ENCODE measurements around the gene OLA1. TPM values are rescaled to one million over a fixed set of nuclear protein-coding genes. Genes with fewer than 3 reads are reported as not detected.

OLA1 gene
- total and polyA plus RNA-seq, 7 donors = 51.5 to 99.6 (median 67.6) TPM

DNA sequence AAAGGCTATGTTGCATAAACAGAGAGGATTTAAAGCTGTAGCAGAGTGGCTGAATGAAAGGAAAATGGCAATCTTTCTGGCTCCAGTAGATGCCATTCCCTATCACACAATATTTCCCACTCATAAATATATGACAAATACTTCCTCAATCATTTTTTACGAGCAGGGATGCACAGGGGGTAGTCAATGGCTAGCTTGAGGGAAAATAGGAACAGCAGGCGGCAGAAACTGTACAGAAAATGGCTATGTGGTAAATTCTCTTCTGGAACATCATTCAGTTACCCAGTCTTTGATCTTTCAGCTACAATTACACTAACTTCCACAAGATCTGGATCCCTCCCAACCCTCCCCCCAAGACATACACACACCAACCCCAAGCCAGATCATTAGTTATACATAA is 127.2 kb downstream of the OLA1 start:
- Histone ChIP-seq H3K4me1 (no peaks in the 10 kb centered on the region), H3K36me3 (no peaks in the 10 kb centered on the region), H3K27me3 (no peaks in the 10 kb centered on the region), H3K9me3 (no peaks in the 10 kb centered on the region), H3K27ac (no peak overlapping the region), H3K4me3 (no peak overlapping the region)
- WGBS, 2 donors = 59 to 80% methylated on average over 2 of the region's 2 CpGs
- intact Hi-C loops (cut with DNase I) = no loop called here
- TF ChIP-seq POLR2AphosphoS5 (IDR thresholded peaks at IDR 0.05) (no peak), EP300 (IDR thresholded peaks at IDR 0.05) (no peak), POLR2A (IDR thresholded peaks at IDR 0.05) (no peak)
- TF ChIP-seq, protein P1, sequence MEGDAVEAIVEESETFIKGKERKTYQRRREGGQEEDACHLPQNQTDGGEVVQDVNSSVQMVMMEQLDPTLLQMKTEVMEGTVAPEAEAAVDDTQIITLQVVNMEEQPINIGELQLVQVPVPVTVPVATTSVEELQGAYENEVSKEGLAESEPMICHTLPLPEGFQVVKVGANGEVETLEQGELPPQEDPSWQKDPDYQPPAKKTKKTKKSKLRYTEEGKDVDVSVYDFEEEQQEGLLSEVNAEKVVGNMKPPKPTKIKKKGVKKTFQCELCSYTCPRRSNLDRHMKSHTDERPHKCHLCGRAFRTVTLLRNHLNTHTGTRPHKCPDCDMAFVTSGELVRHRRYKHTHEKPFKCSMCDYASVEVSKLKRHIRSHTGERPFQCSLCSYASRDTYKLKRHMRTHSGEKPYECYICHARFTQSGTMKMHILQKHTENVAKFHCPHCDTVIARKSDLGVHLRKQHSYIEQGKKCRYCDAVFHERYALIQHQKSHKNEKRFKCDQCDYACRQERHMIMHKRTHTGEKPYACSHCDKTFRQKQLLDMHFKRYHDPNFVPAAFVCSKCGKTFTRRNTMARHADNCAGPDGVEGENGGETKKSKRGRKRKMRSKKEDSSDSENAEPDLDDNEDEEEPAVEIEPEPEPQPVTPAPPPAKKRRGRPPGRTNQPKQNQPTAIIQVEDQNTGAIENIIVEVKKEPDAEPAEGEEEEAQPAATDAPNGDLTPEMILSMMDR (IDR thresholded peaks at IDR 0.05) = no peak
- DNase-seq = no peak

- Histone ChIP-seq H3K4me3 (no peak overlapping the region), H3K9me3 (no peaks in the 10 kb centered on the region), H3K36me3 (no peaks in the 10 kb centered on the region), H3K27ac (no peak overlapping the region), H3K4me1 (no peaks in the 10 kb centered on the region), H3K27me3 (no peaks in the 10 kb centered on the region)
- TF ChIP-seq, protein P1 (IDR thresholded peaks at IDR 0.05) = no peak
- intact Hi-C loops (cut with DNase I) = no loop called here
- WGBS, 2 donors = 83 to 85% methylated on average over 2 of the region's 2 CpGs
- no peak for DNase-seq
These were observed 128.0 kb downstream of the OLA1 start for GRCh38 chr2:174120346-174120745.

DNA sequence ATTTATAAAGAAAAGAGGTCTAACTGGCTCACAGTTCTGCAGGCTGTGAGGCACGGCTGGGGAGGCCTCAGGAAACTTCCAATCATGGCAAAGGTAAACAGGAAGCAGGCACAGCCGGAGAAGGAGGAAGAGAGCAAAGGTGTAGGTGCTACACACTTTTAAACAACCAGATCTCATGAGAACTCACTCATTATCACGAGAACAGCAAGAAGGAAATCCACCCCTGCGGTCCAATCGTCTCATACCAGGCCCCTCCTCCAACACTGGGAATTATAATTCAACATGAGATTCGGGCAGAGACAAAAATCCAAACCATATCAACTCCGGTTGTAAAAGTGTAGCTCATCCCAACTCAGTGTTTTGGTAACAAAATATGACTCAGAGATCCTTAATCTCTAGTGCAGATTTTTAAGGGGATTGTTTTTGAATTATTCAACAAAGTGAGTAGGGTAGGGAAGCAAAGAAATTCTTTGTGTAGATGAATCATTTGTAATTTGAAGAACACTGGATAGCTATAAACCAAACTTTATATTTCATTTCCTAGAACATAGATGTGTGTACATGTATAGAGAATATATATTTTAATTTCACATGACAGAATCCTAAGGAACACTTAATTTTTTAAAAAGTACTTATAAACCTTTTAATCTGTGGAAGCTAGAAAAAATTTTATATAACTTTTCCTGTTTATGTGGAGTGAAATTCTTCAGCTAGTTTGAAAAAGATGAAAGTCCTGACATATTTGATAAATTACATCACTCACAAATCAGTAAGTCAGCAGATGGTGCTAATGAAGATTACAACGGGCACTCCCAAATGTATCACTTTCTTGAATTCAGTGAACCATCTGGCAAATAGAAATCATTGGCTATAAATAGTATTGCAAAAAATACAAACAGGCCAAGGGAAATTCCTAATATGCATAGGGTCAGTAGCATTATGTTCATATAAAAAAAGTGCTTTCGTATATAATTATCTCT is 130.1 kb downstream of the OLA1 start:
- Histone ChIP-seq H3K4me3 (no peak overlapping the region), H3K27me3 (no peaks in the 10 kb centered on the region), H3K27ac (no peak overlapping the region), H3K9me3 (no peaks in the 10 kb centered on the region), H3K36me3 (no peaks in the 10 kb centered on the region), H3K4me1 (no peaks in the 10 kb centered on the region)
- WGBS, 2 donors = 79 to 86% methylated on average over 9 of the region's 9 CpGs
- intact Hi-C loops (cut with DNase I) = no loop called here
- no peak for DNase-seq
- TF ChIP-seq POLR2A (IDR thresholded peaks at IDR 0.05) = no peak

- Histone ChIP-seq H3K27me3 (no peaks in the 10 kb centered on the region), H3K27ac (no peak overlapping the region), H3K4me3 (no peak overlapping the region), H3K36me3 (no peaks in the 10 kb centered on the region), H3K4me1 (no peaks in the 10 kb centered on the region), H3K9me3 (no peaks in the 10 kb centered on the region)
- 87 to 93% methylated on average over 2 of the region's 2 CpGs for WGBS, 2 donors
- no peak for DNase-seq
- intact Hi-C loops (cut with DNase I) = no loop called here
- TF ChIP-seq POLR2A (IDR thresholded peaks at IDR 0.05) (no peak), POLR2AphosphoS5 (IDR thresholded peaks at IDR 0.05) (no peak), EP300 (IDR thresholded peaks at IDR 0.05) (no peak)
- TF ChIP-seq, protein P1 (IDR thresholded peaks at IDR 0.05) = no peak
These were observed 136.3 kb downstream of the OLA1 start for GRCh38 chr2:174112073-174112472.

DNA sequence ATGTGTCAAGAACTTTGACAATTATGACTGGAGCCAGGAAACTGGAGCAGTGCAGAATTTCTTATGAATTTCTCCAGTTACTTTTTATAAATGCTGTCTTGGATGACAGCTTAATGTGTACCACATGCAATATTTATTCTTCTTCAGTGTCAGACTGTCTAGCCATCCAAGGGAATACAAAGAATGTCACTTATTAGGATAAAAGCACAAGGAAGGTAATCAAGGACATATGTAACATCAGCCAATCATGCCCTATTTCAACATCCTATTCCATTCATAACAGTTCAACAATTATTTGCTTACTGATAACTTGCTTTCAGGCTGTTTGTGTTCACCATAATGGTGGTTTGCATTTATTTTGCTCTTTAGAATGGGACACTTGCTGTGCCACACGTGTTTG is 139.8 kb downstream of the OLA1 start:
- DNase-seq = no peak
- Histone ChIP-seq H3K4me1 (no peaks in the 10 kb centered on the region), H3K4me3 (no peak overlapping the region), H3K27ac (no peak overlapping the region), H3K36me3 (peaks cover 0 to 4% (median 0%) of the 10 kb centered on the region in 4 donors), H3K27me3 (no peaks in the 10 kb centered on the region), H3K9me3 (no peaks in the 10 kb centered on the region)
- intact Hi-C loops (cut with DNase I) = no loop called here
- no peak for TF ChIP-seq POLR2AphosphoS5 (IDR thresholded peaks at IDR 0.05)
- no peak for TF ChIP-seq POLR2A (IDR thresholded peaks at IDR 0.05)
- no peak for TF ChIP-seq EP300 (IDR thresholded peaks at IDR 0.05)
- TF ChIP-seq, protein P1 (IDR thresholded peaks at IDR 0.05) = no peak
- 91 to 99% methylated on average over 1 of the region's 1 CpG for WGBS, 2 donors

All from sigmoid colon (tissue), 7 donors.